ENCODE measurements around the gene MNS1. TPM values are rescaled to one million over a fixed set of nuclear protein-coding genes. Genes with fewer than 3 reads are reported as not detected.

MNS1 gene
- total and polyA plus RNA-seq, 9 of the 15 experiments (the other 6 are each of a cell fraction or from before 2014, with no cell fraction given), result 1.1 to 10.3 (median 2.5) TPM

DNA sequence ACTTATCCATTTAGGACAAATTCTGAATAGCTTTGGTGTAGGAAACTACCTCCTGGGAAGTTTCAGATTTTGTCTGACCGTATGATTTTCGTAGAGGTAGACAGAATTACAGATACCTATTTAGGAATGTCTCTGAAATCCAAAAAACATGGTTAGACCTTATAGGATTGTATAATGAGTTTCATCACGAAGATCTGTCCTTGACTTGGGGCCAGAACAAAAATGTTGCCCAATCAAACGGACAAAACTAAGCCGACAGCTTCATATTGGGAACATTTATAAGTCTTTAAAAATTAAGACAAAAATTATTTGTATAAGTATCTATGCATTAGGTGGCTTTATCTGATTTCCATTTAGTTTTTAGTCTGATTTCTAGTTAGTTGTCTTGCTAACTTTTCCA lies 32.6 kb downstream of the MNS1 start:
- CTCF ChIA-PET (ENCODE audit: low intra/inter-chr PET ratio), result interaction anchor here (0.6 kb wide), 1 partner anchor 183 kb away, joined by 3 read pairs; no protein-coding TSS in a partner anchor
- ATAC-seq, result no peak

More for the DNA sequence above, 32.6 kb downstream of the MNS1 start:
- Histone ChIP-seq H3K4me3 (no peak overlapping the region), H2AFZ (ENCODE audit: low read depth, low read length) (no peak overlapping the region), H3K9ac (ENCODE audit: insufficient read depth in 1 of 2, low read depth in 2 of 2, low read length in 2 of 2) (no peak overlapping the region), H3K9me3 (replicated peaks; ENCODE audit: control insufficient read depth, insufficient read depth, low read depth, low read length) (no peaks in the 10 kb centered on the region), H3K36me3 (ENCODE audit: control insufficient read depth, insufficient read depth, low read length) (no peaks in the 10 kb centered on the region), H3K4me1 (replicated peaks in 1 of 2; ENCODE audit: control insufficient read depth in 2 of 2, insufficient read depth in 2 of 2, low read length in 2 of 2) (no peaks in the 10 kb centered on the region), H3K79me2 (ENCODE audit: control insufficient read depth, insufficient read depth, low read length) (no peaks in the 10 kb centered on the region), H3K27ac (ENCODE audit: extremely low read depth, low read depth, low read length) (no peak overlapping the region), H3K9me1 (ENCODE audit: control insufficient read depth, insufficient read depth, low read length) (no peaks in the 10 kb centered on the region), H4K20me1 (replicated peaks; ENCODE audit: control insufficient read depth, insufficient read depth, low read length) (no peaks in the 10 kb centered on the region), H3K4me2 (ENCODE audit: insufficient read depth, low read length) (no peak overlapping the region), H3K27me3 (ENCODE audit: control insufficient read depth in 2 of 2, insufficient read depth in 2 of 2, low read length in 2 of 2) (no peaks in the 10 kb centered on the region)
- 44% methylated on average over 5 of the region's 5 CpGs for WGBS (ENCODE audit: insufficient coverage, low coverage, missing lambda C conversion rate)
- DNase-seq (ENCODE audit: extremely low read depth in 1 of 4, low spot score in 3 of 4) (no peak), FAIRE-seq (no peak)
- TF ChIP-seq REST (IDR thresholded peaks at IDR 0.05; ENCODE audit: borderline replicate concordance) (no peak), REST (CRISPR knock-in tag; IDR thresholded peaks at IDR 0.05; ENCODE audit: low read depth) (no peak), ZNF431 (CRISPR knock-in tag; IDR thresholded peaks at IDR 0.05) (no peak), BRD9 (IDR thresholded peaks at IDR 0.05; ENCODE audit: low read depth, partially characterized antibody) (no peak), CBX3 (IDR thresholded peaks at IDR 0.05; ENCODE audit: borderline replicate concordance in 1 of 2, low read length in 2 of 2) (no peak), NCOA6 (IDR thresholded peaks at IDR 0.05) (no peak), SMARCE1 (IDR thresholded peaks at IDR 0.05) (no peak), ZNF143 (CRISPR knock-in tag; IDR thresholded peaks at IDR 0.05) (no peak), ZNF175 (CRISPR knock-in tag; IDR thresholded peaks at IDR 0.05; ENCODE audit: low read depth) (no peak), FUS (optimal IDR thresholded peaks at IDR 0.05; ENCODE audit: low read depth, low read length) (no peak), KAT7 (CRISPR knock-in tag; IDR thresholded peaks at IDR 0.05; ENCODE audit: borderline replicate concordance) (no peak), HINFP (tag; conservative IDR thresholded peaks at IDR 0.05; ENCODE audit: low read depth) (no peak)
- TF ChIP-seq, protein P1, sequence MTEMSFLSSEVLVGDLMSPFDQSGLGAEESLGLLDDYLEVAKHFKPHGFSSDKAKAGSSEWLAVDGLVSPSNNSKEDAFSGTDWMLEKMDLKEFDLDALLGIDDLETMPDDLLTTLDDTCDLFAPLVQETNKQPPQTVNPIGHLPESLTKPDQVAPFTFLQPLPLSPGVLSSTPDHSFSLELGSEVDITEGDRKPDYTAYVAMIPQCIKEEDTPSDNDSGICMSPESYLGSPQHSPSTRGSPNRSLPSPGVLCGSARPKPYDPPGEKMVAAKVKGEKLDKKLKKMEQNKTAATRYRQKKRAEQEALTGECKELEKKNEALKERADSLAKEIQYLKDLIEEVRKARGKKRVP (CRISPR knock-in tag; IDR thresholded peaks at IDR 0.05), result no peak
- intact Hi-C loops (cut with micrococcal nuclease), result no loop called here
- no TSS peak for BruUV-seq (replicated peaks)
- POLR2A ChIA-PET, result no interaction called here
- in situ Hi-C loops (cut with MboI), result loop anchor here (5.0 kb wide), 1 partner anchor 185 kb away; no protein-coding TSS in a partner anchor

Data from K562 (cell line).